ENCODE data around the gene RNF217.
A peak's percentile ranks its signal among the peaks of the same experiment; 100 is the strongest.
"Not testable (repeated sequence)": the region's sequence is repeated elsewhere in the genome, so short reads cannot be mapped to it uniquely, and the experiment has no call there.

Gene RNF217

GRCh38 chr6:125019918-125020317 lies 57.7 kb downstream of the RNF217 start:
- peak in 1 of 2 experiments; percentile 23 for DNase-seq

- DNase-seq: no peak
These were observed 58.1 kb downstream of the RNF217 start for GRCh38 chr6:125020385-125020784.

- no peak for DNase-seq
These were observed 60.3 kb downstream of the RNF217 start for GRCh38 chr6:125022391-125022989.

GRCh38 chr6:125025164-125025854 lies 63.1 kb downstream of the RNF217 start:
- no peak for DNase-seq

GRCh38 chr6:125027287-125027686 lies 65.0 kb downstream of the RNF217 start:
- DNase-seq: no peak

GRCh38 chr6:125030969-125031368 lies 68.7 kb downstream of the RNF217 start:
- no peak for DNase-seq

- no peak for DNase-seq
These were observed 69.1 kb downstream of the RNF217 start for GRCh38 chr6:125031385-125031784.

GRCh38 chr6:125034929-125035328 lies 72.7 kb downstream of the RNF217 start:
- not testable (repeated sequence) for DNase-seq

- DNase-seq: not testable (repeated sequence)
These were observed 74.2 kb downstream of the RNF217 start for GRCh38 chr6:125036486-125036885.

- DNase-seq: no peak
These were observed 75.6 kb downstream of the RNF217 start for GRCh38 chr6:125037827-125038226.

GRCh38 chr6:125038925-125039324 lies 76.7 kb downstream of the RNF217 start:
- no peak for DNase-seq

- no peak for DNase-seq
These were observed 79.7 kb downstream of the RNF217 start for GRCh38 chr6:125041740-125042459.

- no peak for DNase-seq
These were observed 81.8 kb downstream of the RNF217 start for GRCh38 chr6:125044066-125044465.

GRCh38 chr6:125044667-125045066 lies 82.4 kb downstream of the RNF217 start:
- DNase-seq: no peak

GRCh38 chr6:125046107-125046925 lies 84.1 kb downstream of the RNF217 start:
- no peak for DNase-seq

GRCh38 chr6:125048274-125048673 lies 86.0 kb downstream of the RNF217 start:
- DNase-seq: no peak

GRCh38 chr6:125050663-125051318 lies 88.6 kb downstream of the RNF217 start:
- DNase-seq: no peak

GRCh38 chr6:125053809-125054208 lies 91.6 kb downstream of the RNF217 start:
- DNase-seq: no peak

- DNase-seq: no peak
These were observed 92.1 kb downstream of the RNF217 start for GRCh38 chr6:125054331-125054730.

- no peak for DNase-seq
These were observed 95.4 kb downstream of the RNF217 start for GRCh38 chr6:125057392-125058246.

GRCh38 chr6:125058546-125058945 lies 96.3 kb downstream of the RNF217 start:
- no peak for DNase-seq

- no peak for DNase-seq
These were observed 101.1 kb downstream of the RNF217 start for GRCh38 chr6:125063307-125063706.

All from SHP77 (cell line).